CD4-positive, alpha-beta memory T cell (primary cell): Measurements from ENCODE around the gene RAP2A. TPM values are rescaled to one million over a fixed set of nuclear protein-coding genes. Genes with fewer than 3 reads are reported as not detected.

Source experiments
- CTCF ChIA-PET: fragments of 350-600 bp; sonication (Branson Sonifier 250); formaldehyde crosslinking; loops from one replicate; lab custom pipeline; 2021; ENCODE audit warnings: inconsistent platforms; ENCODE audit not compliant: partially characterized antibody; lab: Charles Lee
- POLR2A ChIA-PET: fragments of 350-600 bp; sonication (Branson Sonifier 250); formaldehyde crosslinking; loops from one replicate; lab custom pipeline; 2021; ENCODE audit not compliant: partially characterized antibody; lab: Charles Lee
- DNase-seq, 5 donors: peaks; one replicate each; pipeline versions ENCODE4 v3.0.0 to v3.0.0-alpha.2; 2020 to 2022; ENCODE audit warnings: mixed read lengths in 1 of 5
- H3K27ac ChIP-seq: one replicate; pipeline ENCODE4 v1.7.0; 2013; ENCODE audit warnings: low read depth, low read length
- H3K27me3 ChIP-seq: 2 replicates; pipeline ENCODE4 v1.7.0; 2013; ENCODE audit warnings: mild to moderate bottlenecking, low read length, moderate library complexity; ENCODE audit not compliant: insufficient read depth
- H3K36me3 ChIP-seq: 2 replicates; pipeline ENCODE4 v1.7.0; 2013; ENCODE audit warnings: mild to moderate bottlenecking, low read length, moderate library complexity; ENCODE audit not compliant: insufficient read depth
- H3K4me1 ChIP-seq: 2 replicates; pipeline ENCODE4 v1.7.0; 2013; ENCODE audit warnings: mild to moderate bottlenecking, low read length, moderate library complexity; ENCODE audit not compliant: insufficient read depth
- H3K4me3 ChIP-seq, 2 donors: one replicate each; pipeline ENCODE4 v1.7.0; 2013; ENCODE audit warnings: low read length in 2 of 2, mild to moderate bottlenecking in 1 of 2
- H3K9me3 ChIP-seq, 2 donors: one replicate each; pipeline ENCODE4 v1.7.0; 2013; ENCODE audit warnings: low read length in 2 of 2, control low read depth in 1 of 2; ENCODE audit not compliant: control insufficient read depth in 1 of 2
- H3K27ac Mint-ChIP-seq, 7 donors: one replicate each; pipeline ENCODE4 v1.8.0; 2020 to 2021; ENCODE audit warnings: mixed read lengths in 7 of 7, mild to moderate bottlenecking in 6 of 7, inconsistent platforms in 3 of 7, moderate library complexity in 3 of 7
- H3K27me3 Mint-ChIP-seq, 2 donors: one replicate each; pipeline ENCODE4 v1.8.0; 2020 to 2021; ENCODE audit warnings: mixed read lengths in 2 of 2
- H3K36me3 Mint-ChIP-seq, 2 donors: one replicate each; pipeline ENCODE4 v1.8.0; 2020 to 2021; ENCODE audit warnings: mixed read lengths in 2 of 2, inconsistent platforms in 1 of 2, mild to moderate bottlenecking in 1 of 2
- H3K4me1 Mint-ChIP-seq, 4 donors: one replicate each; pipeline ENCODE4 v1.8.0; 2020 to 2021; ENCODE audit warnings: mixed read lengths in 4 of 4, mild to moderate bottlenecking in 1 of 4
- H3K4me3 Mint-ChIP-seq, 8 donors: one replicate each; pipeline ENCODE4 v1.8.0; 2020 to 2021; ENCODE audit warnings: mixed read lengths in 8 of 8, mild to moderate bottlenecking in 7 of 8, moderate library complexity in 6 of 8, inconsistent platforms in 3 of 8
- H3K9me3 Mint-ChIP-seq, 8 donors: one replicate each; pipeline ENCODE4 v1.8.0; 2020 to 2021; ENCODE audit warnings: mixed read lengths in 8 of 8, mild to moderate bottlenecking in 5 of 8, inconsistent platforms in 3 of 8, moderate library complexity in 1 of 8
- intact Hi-C: fragments of 100-400 bp; cut with micrococcal nuclease; formaldehyde crosslinking; loops from one replicate; pipeline ENCODE4 v1.15.1; 2023
- polyA plus RNA-seq, 2 donors: library from polyadenylated mRNA; unstranded; fragments of 300-500 nt; fragmentation: Illumina TruSeq; gene quantifications; one replicate each; pipeline ENCODE4 v1.2.3, GENCODE V29; 2021
- total RNA-seq, 2 experiments: library from RNA; stranded (reverse); gene quantifications; one replicate each; pipeline ENCODE4 v1.2.3, GENCODE V29; 2021

The RAP2A gene
- total and polyA plus RNA-seq, 4 experiments from 2014 or later, result 1.7 to 24.0 (median 12.7) TPM

GRCh38 chr13:97445522-97446187 lies 11.7 kb downstream of the RAP2A start:
- H3K4me3 Mint-ChIP-seq, result no peak overlapping the region
- peak overlapping the region in 1 of 7 donors; percentile 4 for H3K27ac Mint-ChIP-seq
- CTCF ChIA-PET, result no interaction called here
- Histone ChIP-seq H3K4me1 (no peaks in the 10 kb centered on the region), H3K27ac (no peak overlapping the region), H3K9me3 (no peaks in the 10 kb centered on the region), H3K36me3 (no peaks in the 10 kb centered on the region), H3K4me3 (no peak overlapping the region), H3K27me3 (no peaks in the 10 kb centered on the region)
- POLR2A ChIA-PET, result no interaction called here
- H3K9me3 Mint-ChIP-seq, result no peaks in the 10 kb centered on the region
- no peaks in the 10 kb centered on the region for H3K27me3 Mint-ChIP-seq
- no peak for DNase-seq
- H3K36me3 Mint-ChIP-seq, result peaks cover 8 to 10% of the 10 kb centered on the region in 2 donors
- H3K4me1 Mint-ChIP-seq, result peaks cover 3 to 15% (median 9%) of the 10 kb centered on the region in 4 donors
- intact Hi-C loops, result no loop called here

DNA sequence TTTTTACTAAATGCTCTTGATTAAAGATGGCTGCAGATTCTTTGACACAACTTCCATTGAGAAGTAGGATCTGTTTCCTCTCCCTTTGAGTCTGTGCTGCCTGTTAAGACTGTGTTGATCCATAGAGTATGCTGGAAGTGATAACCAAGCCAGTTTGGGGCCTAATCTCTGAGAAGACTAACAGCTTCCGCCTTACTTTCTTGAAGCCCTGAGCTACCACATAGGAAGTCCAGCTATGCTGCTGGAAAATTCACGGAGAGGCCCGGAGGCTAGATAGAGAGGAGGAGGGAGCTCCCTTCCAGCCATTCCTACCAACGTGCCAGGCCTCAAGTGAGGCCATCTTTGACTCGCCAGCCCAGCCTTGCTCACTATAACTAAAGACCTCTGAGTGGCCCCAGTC lies 12.5 kb downstream of the RAP2A start:
- H3K9me3 ChIP-seq, result no peaks in the 10 kb centered on the region
- H3K4me3 ChIP-seq, result no peak overlapping the region
- H3K4me1 ChIP-seq, result no peaks in the 10 kb centered on the region
- no peak overlapping the region for H3K27ac Mint-ChIP-seq
- peaks cover 10 to 12% of the 10 kb centered on the region in 2 donors for H3K36me3 Mint-ChIP-seq
- no peak overlapping the region for H3K27ac ChIP-seq
- no peaks in the 10 kb centered on the region for H3K36me3 ChIP-seq
- H3K4me1 Mint-ChIP-seq, result peaks cover 3 to 15% (median 9%) of the 10 kb centered on the region in 4 donors
- intact Hi-C loops, result no loop called here
- POLR2A ChIA-PET, result no interaction called here
- H3K4me3 Mint-ChIP-seq, result no peak overlapping the region
- CTCF ChIA-PET, result no interaction called here
- no peaks in the 10 kb centered on the region for H3K27me3 Mint-ChIP-seq
- no peaks in the 10 kb centered on the region for H3K9me3 Mint-ChIP-seq
- no peaks in the 10 kb centered on the region for H3K27me3 ChIP-seq
- DNase-seq, result no peak

- Mint-ChIP-seq H3K4me3 (no peak overlapping the region), H3K27me3 (no peaks in the 10 kb centered on the region), H3K36me3 (peaks cover 16 to 24% of the 10 kb centered on the region in 2 donors), H3K9me3 (peaks cover 0 to 7% (median 2%) of the 10 kb centered on the region in 8 donors), H3K27ac (no peak overlapping the region), H3K4me1 (peaks cover 3 to 14% (median 10%) of the 10 kb centered on the region in 4 donors)
- Histone ChIP-seq H3K27ac (no peak overlapping the region), H3K4me1 (no peaks in the 10 kb centered on the region), H3K27me3 (no peaks in the 10 kb centered on the region), H3K36me3 (no peaks in the 10 kb centered on the region), H3K9me3 (no peaks in the 10 kb centered on the region), H3K4me3 (no peak overlapping the region)
- ChIA-PET POLR2A (no interaction called here), CTCF (interaction anchor here (1.1 kb wide), 1 partner anchor 14 kb away, joined by 3 read pairs; no protein-coding TSS in a partner anchor)
- peak in 1 of 5 donors; percentile 22 for DNase-seq
- intact Hi-C loops, result no loop called here
Measured at GRCh38 chr13:97448503-97449251, 14.7 kb downstream of the RAP2A start.

- CTCF ChIA-PET, result no interaction called here
- POLR2A ChIA-PET, result no interaction called here
- Histone ChIP-seq H3K27me3 (no peaks in the 10 kb centered on the region), H3K9me3 (no peaks in the 10 kb centered on the region), H3K4me3 (no peak overlapping the region), H3K27ac (no peak overlapping the region), H3K4me1 (no peaks in the 10 kb centered on the region), H3K36me3 (no peaks in the 10 kb centered on the region)
- no peaks in the 10 kb centered on the region for H3K27me3 Mint-ChIP-seq
- H3K36me3 Mint-ChIP-seq, result peaks cover 21 to 33% of the 10 kb centered on the region in 2 donors
- peaks cover 2 to 22% (median 15%) of the 10 kb centered on the region in 8 donors for H3K9me3 Mint-ChIP-seq
- DNase-seq, result no peak
- peaks cover 7 to 16% (median 11%) of the 10 kb centered on the region in 4 donors for H3K4me1 Mint-ChIP-seq
- intact Hi-C loops, result no loop called here
- H3K27ac Mint-ChIP-seq, result no peak overlapping the region
- H3K4me3 Mint-ChIP-seq, result no peak overlapping the region
Measured at GRCh38 chr13:97454699-97455098, 20.7 kb downstream of the RAP2A start.

DNA sequence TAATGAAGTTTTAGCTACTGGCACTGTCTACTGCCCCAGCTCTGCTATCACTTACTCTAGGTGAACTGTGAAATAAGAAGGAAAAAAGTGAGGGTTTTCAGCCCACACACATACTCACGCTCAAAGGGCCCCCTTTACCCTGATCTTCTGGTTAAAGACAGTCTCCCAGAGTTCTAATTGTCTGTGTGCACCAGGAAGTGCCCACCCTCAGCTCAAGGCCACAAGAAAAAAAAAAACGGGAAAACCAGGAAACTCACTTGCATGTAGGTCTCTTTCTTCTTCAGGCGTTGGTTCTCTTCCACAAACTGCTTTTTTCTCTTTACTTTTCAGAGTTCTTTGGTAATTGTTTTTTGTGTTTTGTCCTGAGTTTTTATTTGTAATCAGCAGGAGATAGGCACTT lies 22.1 kb downstream of the RAP2A start:
- Histone ChIP-seq H3K27ac (no peak overlapping the region), H3K4me1 (peaks cover 6% of the 10 kb centered on the region), H3K27me3 (no peaks in the 10 kb centered on the region), H3K36me3 (no peaks in the 10 kb centered on the region), H3K9me3 (no peaks in the 10 kb centered on the region), H3K4me3 (no peak overlapping the region)
- CTCF ChIA-PET, result no interaction called here
- Mint-ChIP-seq H3K4me1 (peaks cover 20 to 26% (median 24%) of the 10 kb centered on the region in 4 donors), H3K9me3 (peaks cover 2 to 22% (median 15%) of the 10 kb centered on the region in 8 donors), H3K4me3 (no peak overlapping the region), H3K27me3 (no peaks in the 10 kb centered on the region), H3K27ac (no peak overlapping the region), H3K36me3 (peaks cover 22 to 33% of the 10 kb centered on the region in 2 donors)
- DNase-seq, result no peak
- intact Hi-C loops, result no loop called here
- POLR2A ChIA-PET, result no interaction called here

DNA sequence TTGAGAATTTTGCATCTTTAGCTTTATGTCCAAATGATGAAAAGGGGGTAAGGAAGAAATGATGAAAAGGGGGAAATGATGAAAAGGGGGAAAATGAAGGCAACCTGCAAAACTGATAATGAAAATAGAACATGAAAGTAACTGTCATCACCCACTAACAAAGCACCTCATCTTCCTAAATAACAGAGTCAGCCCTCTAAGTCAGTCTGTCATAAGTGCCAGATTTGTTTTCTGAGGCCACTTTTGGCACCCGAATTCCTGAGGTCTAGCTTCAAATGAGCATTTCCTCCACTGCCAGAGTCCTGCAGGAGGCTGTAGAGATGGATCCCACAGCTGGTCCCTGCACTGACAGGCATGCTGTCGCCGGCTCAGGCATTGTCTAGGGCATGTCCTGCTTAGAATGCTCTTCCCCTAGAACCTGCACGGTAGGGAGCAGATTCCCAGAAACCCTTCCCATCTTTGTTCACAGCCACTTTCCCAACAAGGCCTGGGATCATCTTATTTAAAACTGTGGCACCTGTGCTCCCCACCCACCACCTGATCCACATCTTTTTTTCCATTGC lies 25.3 kb downstream of the RAP2A start:
- ChIA-PET CTCF (interaction anchor here (0.9 kb wide), 1 partner anchor 10 kb away, joined by 3 read pairs; no protein-coding TSS in a partner anchor), POLR2A (interaction anchor here (1.6 kb wide), 1 partner anchor 25 kb away, joined by 8 read pairs; the partner anchor contains the start of gene RAP2A)
- Mint-ChIP-seq H3K9me3 (peaks cover 2 to 12% (median 9%) of the 10 kb centered on the region in 8 donors), H3K27ac (peak overlapping the region in 1 of 7 donors; percentile 19), H3K36me3 (peaks cover 18 to 19% of the 10 kb centered on the region in 2 donors), H3K4me1 (peaks cover 22 to 24% (median 22%) of the 10 kb centered on the region in 4 donors), H3K27me3 (no peaks in the 10 kb centered on the region), H3K4me3 (no peak overlapping the region)
- intact Hi-C loops, result no loop called here
- no peak overlapping the region for H3K27ac ChIP-seq
- peaks cover 8% of the 10 kb centered on the region for H3K4me1 ChIP-seq
- H3K36me3 ChIP-seq, result no peaks in the 10 kb centered on the region
- no peak for DNase-seq
- H3K9me3 ChIP-seq, result no peaks in the 10 kb centered on the region
- H3K4me3 ChIP-seq, result no peak overlapping the region
- H3K27me3 ChIP-seq, result no peaks in the 10 kb centered on the region
